Nephron progenitor cell (in vitro differentiated cells): ENCODE results near the gene PTH2.
A peak's percentile ranks its signal among the peaks of the same experiment; 100 is the strongest.

ENCODE experiments used
- DNase-seq: peaks from one replicate; pipeline ENCODE4 v3.0.0; 2021
- H3K27ac Mint-ChIP-seq: 2 replicates; pipeline ENCODE4 v1.8.0; 2021; ENCODE audit warnings: mild to moderate bottlenecking, moderate library complexity, mixed read lengths
- H3K27me3 Mint-ChIP-seq: 2 replicates; pipeline ENCODE4 v1.8.0; 2021; ENCODE audit warnings: mild to moderate bottlenecking, low read depth, mixed read lengths; ENCODE audit not compliant: poor library complexity
- H3K36me3 Mint-ChIP-seq: 2 replicates; pipeline ENCODE4 v1.8.0; 2021; ENCODE audit warnings: low read depth, mixed read lengths
- H3K4me1 Mint-ChIP-seq: 2 replicates; pipeline ENCODE4 v1.8.0; 2021; ENCODE audit warnings: mixed read lengths
- H3K4me3 Mint-ChIP-seq: 2 replicates; pipeline ENCODE4 v1.8.0; 2021; ENCODE audit warnings: mild to moderate bottlenecking, moderate library complexity, mixed read lengths
- H3K9me3 Mint-ChIP-seq: 2 replicates; pipeline ENCODE4 v1.8.0; 2021; ENCODE audit warnings: mild to moderate bottlenecking, moderate library complexity, mixed read lengths
- TF ChIP-seq, protein P1 (sequence below): fragments of 200-600 bp; sonication (generic); IDR thresholded peaks from 2 replicates; pipeline ENCODE4 v1.5.0; 2021; ENCODE audit warnings: antibody characterized with exemption

Gene PTH2

DNA sequence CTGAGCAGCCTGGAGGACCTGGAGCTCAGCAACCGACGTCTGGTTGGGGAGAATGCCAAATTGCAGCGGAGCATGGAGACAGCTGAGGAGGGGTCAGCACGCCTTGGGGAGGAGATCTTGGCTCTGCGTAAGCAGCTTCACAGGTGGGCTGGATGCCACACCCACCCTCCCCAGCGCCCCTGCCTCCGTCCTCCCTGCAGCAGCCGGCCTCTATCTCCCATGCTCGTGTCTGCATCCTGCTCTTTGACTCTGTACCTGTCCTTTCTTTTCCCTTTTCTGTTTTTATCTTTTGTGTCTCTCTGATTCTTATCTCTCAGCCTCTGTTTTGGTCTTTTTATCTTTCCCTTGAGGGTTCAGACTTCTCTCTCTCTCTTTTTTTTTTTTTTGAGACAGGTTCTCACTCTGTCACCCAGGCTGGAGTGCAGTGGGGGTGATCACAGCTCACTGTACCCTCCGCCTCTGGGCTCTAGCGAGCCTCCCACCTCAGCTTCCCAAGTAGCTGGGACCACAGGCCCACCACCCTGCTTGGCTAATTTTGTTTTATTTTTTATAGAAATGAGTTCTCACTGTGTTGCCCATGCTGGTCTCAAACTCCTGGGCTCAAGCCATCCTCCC, 25.1 kb downstream of the PTH2 start:
- DNase-seq, result no peak
- Mint-ChIP-seq H3K27me3 (peaks cover 9% of the 10 kb centered on the region), H3K36me3 (no peaks in the 10 kb centered on the region), H3K9me3 (no peaks in the 10 kb centered on the region), H3K4me3 (peak overlapping the region; percentile 8), H3K4me1 (peaks cover 53% of the 10 kb centered on the region), H3K27ac (peak overlapping the region; percentile 96)
- TF ChIP-seq, protein P1, sequence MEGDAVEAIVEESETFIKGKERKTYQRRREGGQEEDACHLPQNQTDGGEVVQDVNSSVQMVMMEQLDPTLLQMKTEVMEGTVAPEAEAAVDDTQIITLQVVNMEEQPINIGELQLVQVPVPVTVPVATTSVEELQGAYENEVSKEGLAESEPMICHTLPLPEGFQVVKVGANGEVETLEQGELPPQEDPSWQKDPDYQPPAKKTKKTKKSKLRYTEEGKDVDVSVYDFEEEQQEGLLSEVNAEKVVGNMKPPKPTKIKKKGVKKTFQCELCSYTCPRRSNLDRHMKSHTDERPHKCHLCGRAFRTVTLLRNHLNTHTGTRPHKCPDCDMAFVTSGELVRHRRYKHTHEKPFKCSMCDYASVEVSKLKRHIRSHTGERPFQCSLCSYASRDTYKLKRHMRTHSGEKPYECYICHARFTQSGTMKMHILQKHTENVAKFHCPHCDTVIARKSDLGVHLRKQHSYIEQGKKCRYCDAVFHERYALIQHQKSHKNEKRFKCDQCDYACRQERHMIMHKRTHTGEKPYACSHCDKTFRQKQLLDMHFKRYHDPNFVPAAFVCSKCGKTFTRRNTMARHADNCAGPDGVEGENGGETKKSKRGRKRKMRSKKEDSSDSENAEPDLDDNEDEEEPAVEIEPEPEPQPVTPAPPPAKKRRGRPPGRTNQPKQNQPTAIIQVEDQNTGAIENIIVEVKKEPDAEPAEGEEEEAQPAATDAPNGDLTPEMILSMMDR, result no peak

DNA sequence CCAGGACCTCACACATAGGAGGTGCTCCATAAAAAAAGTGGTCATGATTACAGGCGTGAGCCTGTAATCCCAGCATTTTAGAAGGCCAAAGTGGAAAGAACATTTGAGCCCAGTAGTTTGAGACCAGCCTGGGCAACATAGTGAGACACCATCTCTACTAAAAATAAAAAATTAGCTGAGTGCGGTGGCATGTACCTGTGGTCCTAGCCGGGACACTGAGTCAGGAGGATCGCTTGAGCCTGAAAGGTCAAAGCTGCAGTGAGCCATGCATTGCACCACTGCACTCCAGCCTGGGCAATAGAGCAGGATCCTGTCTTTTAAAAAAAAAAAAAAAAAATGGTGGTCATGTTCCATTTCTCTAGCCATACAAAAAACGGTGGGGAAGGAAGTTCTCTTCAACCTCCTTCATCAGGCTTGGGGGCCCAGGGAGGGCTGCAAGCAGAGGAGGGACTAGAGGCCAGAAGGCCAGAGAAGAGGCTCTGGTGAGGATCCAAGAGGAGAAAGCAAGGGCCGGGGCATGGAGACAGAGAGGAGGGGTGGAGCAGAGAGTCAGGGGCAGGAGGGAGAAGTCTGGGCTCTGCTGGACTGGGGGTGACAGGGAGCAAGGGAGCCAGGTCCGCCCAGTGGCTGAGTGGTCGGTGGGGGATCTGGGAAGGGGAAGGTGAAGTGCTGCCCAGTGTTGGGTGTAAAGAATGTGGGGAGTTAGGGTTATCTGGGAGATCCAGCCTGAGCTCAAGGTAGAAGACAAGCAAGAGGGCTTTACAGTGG, 26.3 kb downstream of the PTH2 start:
- TF ChIP-seq, protein P1, result no peak
- no peaks in the 10 kb centered on the region for H3K9me3 Mint-ChIP-seq
- H3K36me3 Mint-ChIP-seq, result no peaks in the 10 kb centered on the region
- no peak overlapping the region for H3K27ac Mint-ChIP-seq
- peaks cover 50% of the 10 kb centered on the region for H3K4me1 Mint-ChIP-seq
- H3K27me3 Mint-ChIP-seq, result peaks cover 11% of the 10 kb centered on the region
- DNase-seq, result no peak
- no peak overlapping the region for H3K4me3 Mint-ChIP-seq

DNA sequence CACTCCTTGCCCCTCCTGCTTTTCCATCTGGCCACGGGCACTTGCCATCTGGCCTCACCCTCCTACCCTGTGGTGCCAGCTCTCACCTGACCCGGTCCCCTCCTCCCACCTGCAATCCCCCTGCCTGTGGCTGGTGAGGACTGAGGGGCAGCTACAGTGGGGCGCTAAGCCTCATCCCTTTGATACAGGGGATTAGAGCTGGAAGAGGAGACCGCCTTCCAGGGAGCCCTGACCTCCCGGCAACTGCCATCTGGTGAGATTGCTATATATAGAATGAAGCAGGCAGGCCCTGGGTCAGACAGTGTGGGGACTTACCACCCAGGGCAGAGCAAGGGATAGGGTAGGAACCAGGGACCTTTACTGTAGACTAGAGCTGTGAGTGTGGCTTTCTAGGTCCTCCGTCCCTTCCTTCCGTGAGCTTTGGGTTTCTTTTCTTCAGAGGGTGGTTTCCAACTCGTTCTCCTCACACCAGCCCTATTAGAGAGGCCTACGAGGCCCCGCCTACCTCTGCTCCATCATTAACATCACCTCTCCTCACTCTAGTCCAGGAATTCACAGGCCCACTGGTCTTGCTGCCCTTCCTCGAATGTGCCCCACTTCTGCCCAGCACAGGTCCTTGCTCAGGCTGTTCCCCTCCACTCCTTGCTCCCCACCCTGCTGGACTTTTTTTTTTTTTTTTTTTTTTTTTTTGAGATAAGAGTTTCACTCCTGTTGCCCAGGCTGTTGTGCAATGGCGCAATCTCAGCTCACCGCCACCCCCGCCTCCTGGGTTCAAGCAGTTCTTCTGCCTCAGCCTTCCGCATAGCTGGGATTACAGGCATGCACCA, 27.4 kb downstream of the PTH2 start:
- Mint-ChIP-seq H3K4me1 (peaks cover 47% of the 10 kb centered on the region), H3K4me3 (no peak overlapping the region), H3K27ac (peak overlapping the region; percentile 29), H3K9me3 (no peaks in the 10 kb centered on the region), H3K27me3 (peaks cover 12% of the 10 kb centered on the region), H3K36me3 (no peaks in the 10 kb centered on the region)
- TF ChIP-seq, protein P1, result no peak
- DNase-seq, result no peak

DNA sequence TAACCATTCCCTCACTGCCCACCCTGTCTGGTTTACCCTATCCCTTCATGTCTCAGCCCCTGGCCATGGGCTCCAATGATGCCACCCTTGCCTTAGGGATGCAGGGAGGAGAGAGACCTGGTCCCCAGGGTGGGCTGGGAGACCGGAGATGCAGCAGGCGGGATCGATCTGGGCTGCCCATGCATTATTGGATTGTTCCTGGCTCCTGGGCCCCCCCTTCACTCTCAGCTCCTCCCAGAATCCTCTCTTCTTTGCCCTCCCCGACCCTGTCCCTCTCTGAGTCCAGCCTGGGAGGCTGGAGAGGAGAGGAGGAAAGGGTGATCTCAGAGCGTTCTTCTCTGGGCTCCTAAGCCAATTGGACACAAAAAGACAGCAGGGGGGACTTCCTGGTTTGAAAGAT, 29.4 kb downstream of the PTH2 start:
- Mint-ChIP-seq H3K4me3 (no peak overlapping the region), H3K36me3 (no peaks in the 10 kb centered on the region), H3K4me1 (peaks cover 44% of the 10 kb centered on the region), H3K27me3 (peaks cover 17% of the 10 kb centered on the region), H3K27ac (no peak overlapping the region), H3K9me3 (no peaks in the 10 kb centered on the region)
- DNase-seq, result no peak
- TF ChIP-seq, protein P1, result no peak

DNA sequence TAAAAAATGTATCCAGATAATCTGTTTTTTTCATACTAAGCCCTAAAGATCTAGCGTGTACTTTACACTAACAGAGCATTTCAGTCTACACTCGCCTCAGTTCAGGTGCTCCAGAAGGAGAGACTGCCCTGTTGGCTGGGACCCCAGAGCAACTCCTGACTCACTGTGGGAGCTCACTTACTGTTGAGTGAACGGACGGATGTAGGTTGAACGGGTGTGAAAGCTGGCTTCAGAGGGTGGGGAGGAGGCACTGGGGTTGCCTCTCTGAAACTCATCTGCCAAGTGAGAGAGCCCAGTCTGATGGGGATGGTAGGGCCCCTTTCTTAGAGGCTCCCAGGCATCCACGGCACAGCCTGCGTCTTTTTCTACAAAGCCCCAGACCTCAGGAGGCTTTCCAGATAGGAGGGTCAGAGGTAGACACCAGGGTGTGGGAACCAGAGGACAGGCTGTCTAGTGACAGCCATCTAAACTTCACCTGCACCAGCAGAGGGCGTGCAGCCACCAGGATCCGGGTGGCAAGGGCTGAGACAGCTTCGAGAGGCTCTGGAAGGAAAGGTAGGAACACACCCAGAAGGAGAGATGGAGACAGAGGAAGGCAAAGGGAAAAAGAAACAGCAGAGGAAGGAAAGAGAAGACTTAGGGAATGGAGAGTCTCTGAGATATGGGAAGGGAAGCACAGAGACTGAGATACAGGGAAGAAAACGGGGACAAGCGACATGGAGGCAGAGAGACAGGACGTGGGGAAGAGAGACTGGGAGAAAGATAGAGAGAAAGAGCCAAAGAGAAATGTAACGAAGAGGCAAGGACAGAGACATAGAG, 31.5 kb downstream of the PTH2 start:
- DNase-seq, result peak; percentile 77

More for the DNA sequence above, 31.5 kb downstream of the PTH2 start:
- TF ChIP-seq, protein P1, result peak; percentile 85
- H3K4me1 Mint-ChIP-seq, result peaks cover 30% of the 10 kb centered on the region
- no peak overlapping the region for H3K4me3 Mint-ChIP-seq
- H3K36me3 Mint-ChIP-seq, result no peaks in the 10 kb centered on the region
- no peak overlapping the region for H3K27ac Mint-ChIP-seq
- peaks cover 17% of the 10 kb centered on the region for H3K27me3 Mint-ChIP-seq
- H3K9me3 Mint-ChIP-seq, result peaks cover 8% of the 10 kb centered on the region
